AG20443 (cell line): ENCODE measurements around the gene SLC15A4.

Source experiments
- DNase-seq: peaks from one replicate; pipeline ENCODE4 v3.0.0; 2012; ENCODE audit warnings: low spot score, mixed read lengths

SLC15A4 gene

GRCh38 chr12:128754275-128754674, 69.5 kb downstream of the SLC15A4 start:
- DNase-seq: no peak

DNA sequence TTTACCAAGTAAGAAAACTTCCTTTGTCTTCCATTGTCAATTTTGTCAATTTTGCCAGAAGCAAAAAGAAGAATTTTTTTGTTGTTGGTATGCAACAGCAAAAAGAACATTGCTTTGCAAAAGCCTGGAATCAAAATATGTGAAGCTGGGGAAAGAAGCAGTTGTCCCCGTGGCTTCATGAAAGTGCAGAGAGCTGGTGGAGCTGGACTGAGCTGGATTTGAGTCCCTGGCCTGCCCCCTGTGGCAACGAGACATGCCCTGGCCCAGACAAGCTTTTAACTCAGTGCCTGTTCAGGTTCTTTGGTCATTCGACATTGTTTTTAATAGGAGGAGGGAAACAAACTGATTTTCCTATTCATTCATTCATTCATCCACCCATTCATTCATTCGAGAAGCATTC, 70.3 kb downstream of the SLC15A4 start:
- DNase-seq: no peak

DNA sequence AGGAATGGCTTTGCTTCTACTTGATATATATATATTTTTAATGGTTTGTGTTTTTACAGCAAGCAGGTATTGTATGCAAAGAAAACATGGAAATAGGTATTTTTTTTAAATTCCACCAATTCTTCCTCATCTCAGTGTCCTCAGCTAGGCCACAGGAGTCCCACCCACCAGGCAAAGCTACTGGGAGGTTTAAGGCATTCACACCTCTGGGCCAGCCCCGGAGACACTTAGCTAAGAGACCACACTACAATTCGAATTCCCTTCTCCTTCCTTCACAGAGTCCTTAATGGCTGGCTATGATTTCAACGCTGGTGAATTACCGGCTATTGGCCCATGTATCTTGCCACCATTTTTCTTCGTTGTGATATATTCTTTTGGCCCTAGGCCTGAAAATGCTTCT, 71.4 kb downstream of the SLC15A4 start:
- DNase-seq: no peak

DNA sequence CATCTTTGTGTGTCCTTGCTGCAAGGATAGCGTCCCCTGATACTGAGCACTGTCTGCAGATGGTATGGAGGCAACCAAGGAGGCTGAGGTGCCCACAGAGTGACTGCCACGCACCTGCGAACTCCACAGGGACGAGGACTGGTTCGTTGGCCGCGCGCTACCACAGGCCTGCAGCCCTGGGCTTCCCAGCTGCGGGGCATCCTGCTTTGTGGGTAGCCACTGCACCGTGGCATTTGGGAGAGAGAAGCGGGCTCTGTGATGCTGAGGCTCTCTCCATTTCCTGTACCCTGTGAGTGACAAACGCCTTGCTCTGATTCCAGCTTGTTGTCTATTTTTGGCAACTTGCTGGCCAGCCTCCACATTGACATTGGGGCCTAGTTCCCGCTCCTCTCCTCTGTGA, 76.3 kb downstream of the SLC15A4 start:
- no peak for DNase-seq

- no peak for DNase-seq
These were observed 77.7 kb downstream of the SLC15A4 start for GRCh38 chr12:128745772-128746689.

GRCh38 chr12:128743916-128744315, 79.8 kb downstream of the SLC15A4 start:
- DNase-seq: no peak
